PC-3 (cell line): ENCODE data around the gene IL10RB. TPM values are rescaled to one million over a fixed set of nuclear protein-coding genes. Genes with fewer than 3 reads are reported as not detected.
A peak's percentile ranks its signal among the peaks of the same experiment; 100 is the strongest.

Experiments used
- ATAC-seq: fragments of 200-7000 bp; cut with Tn5 transposase; 2 replicates; pipeline ENCODE4 v1.9.1; 2020; ENCODE audit warnings: mild to moderate bottlenecking, moderate library complexity
- BruUV-seq: library from RNA; stranded (reverse); fragments of 400-500 nt; replicated peaks from 2 replicates; lab custom pipeline; 2021; lab: Mats Ljungman, UMichigan
- CTCF ChIA-PET: fragments of 300-600 bp; sonication (Branson Sonifier 250); formaldehyde crosslinking; loops from one replicate; lab custom pipeline; 2022; ENCODE audit warnings: antibody characterized with exemption; lab: Charles Lee
- POLR2A ChIA-PET: fragments of 300-600 bp; sonication (Branson Sonifier 250); formaldehyde crosslinking; loops from one replicate; lab custom pipeline; 2022; ENCODE audit warnings: antibody characterized with exemption; ENCODE audit not compliant: unreplicated experiment; lab: Charles Lee
- DNase-seq: peaks from one replicate; pipeline ENCODE4 v3.0.0-alpha.2; 2015
- H2AFZ ChIP-seq: fragments of 300-600 bp; sonication (generic); 2 replicates; pipeline ENCODE4 v1.6.0; 2016; ENCODE audit warnings: antibody characterized with exemption, low read length
- H3F3A ChIP-seq: fragments of 300-600 bp; sonication (generic); one replicate; pipeline ENCODE4 v1.6.0; 2017; ENCODE audit warnings: antibody characterized with exemption, low read length, control low read depth, mild to moderate bottlenecking; ENCODE audit not compliant: unreplicated experiment
- H3K27ac ChIP-seq: fragments of 300-600 bp; sonication (generic); 2 replicates; pipeline ENCODE4 v1.5.1; 2016; ENCODE audit warnings: mild to moderate bottlenecking, low read length
- H3K27me3 ChIP-seq: fragments of 300-600 bp; sonication (generic); 2 replicates; pipeline ENCODE4 v1.6.1; 2016; ENCODE audit warnings: low read length, mixed read lengths
- H3K36me3 ChIP-seq: fragments of 300-600 bp; sonication (generic); 2 replicates; pipeline ENCODE4 v1.6.1; 2016; ENCODE audit warnings: low read depth, mixed run types, low read length, mixed read lengths
- H3K4me1 ChIP-seq: fragments of 300-600 bp; sonication (generic); 2 replicates; pipeline ENCODE4 v1.5.1; 2016; ENCODE audit warnings: low read length; ENCODE audit not compliant: insufficient read depth
- H3K4me2 ChIP-seq: fragments of 300-600 bp; sonication (generic); 2 replicates; pipeline ENCODE4 v1.6.0; 2016; ENCODE audit warnings: low read length
- H3K4me3 ChIP-seq: fragments of 300-600 bp; sonication (generic); 2 replicates; pipeline ENCODE4 v1.5.1; 2016; ENCODE audit warnings: mild to moderate bottlenecking, low read length, mixed read lengths
- H3K79me2 ChIP-seq: fragments of 300-600 bp; sonication (generic); 2 replicates; pipeline ENCODE4 v1.6.1; 2017; ENCODE audit warnings: low read length, mixed read lengths
- H3K9ac ChIP-seq: fragments of 300-600 bp; sonication (generic); 2 replicates; pipeline ENCODE4 v1.6.0; 2016; ENCODE audit warnings: mild to moderate bottlenecking, low read length
- H3K9me2 ChIP-seq: fragments of 300-600 bp; sonication (generic); replicated peaks from 2 replicates; pipeline ENCODE4 v1.6.1; 2016; ENCODE audit warnings: mixed run types, low read length, mixed read lengths
- H3K9me3 ChIP-seq: fragments of 300-600 bp; sonication (generic); 2 replicates; pipeline ENCODE4 v1.6.1; 2016; ENCODE audit warnings: low read length, mixed read lengths
- H4K20me1 ChIP-seq: fragments of 300-600 bp; sonication (generic); 2 replicates; pipeline ENCODE4 v1.6.1; 2016; ENCODE audit warnings: low read length, mixed read lengths
- CTCF ChIP-seq: fragments of 300-600 bp; sonication (generic); conservative IDR thresholded peaks from 2 replicates; pipeline ENCODE4 v1.5.1; 2017; ENCODE audit warnings: antibody characterized with exemption, low read depth, mild to moderate bottlenecking, low read length
- EZH2 ChIP-seq: fragments of 300-600 bp; sonication (generic); IDR thresholded peaks from one replicate; pipeline ENCODE4 v1.6.1; 2017; ENCODE audit warnings: antibody characterized with exemption, mild to moderate bottlenecking, low read length; ENCODE audit not compliant: unreplicated experiment
- EZH2phosphoT487 ChIP-seq: fragments of 300-600 bp; sonication (generic); IDR thresholded peaks from 2 replicates; pipeline ENCODE4 v1.6.1; 2018; ENCODE audit warnings: mild to moderate bottlenecking, antibody characterized with exemption, low read length, borderline replicate concordance
- intact Hi-C: fragments of 100-400 bp; cut with micrococcal nuclease; formaldehyde crosslinking; loops from 2 replicates; pipeline ENCODE4 v1.9.0; 2023
- total RNA-seq: library from RNA; depleted of rRNA; stranded (reverse); fragments of >200 nt; gene quantifications from 2 replicates; pipeline ENCODE4 v1.2.3, GENCODE V29; 2014

The IL10RB gene
- total RNA-seq, 1 experiment from 2014 or later: 26.8 TPM

- peak overlapping the region; percentile 75; the same call in 1 of the 2 replicates for H3K9ac ChIP-seq
- peak overlapping the region; percentile 93 for H3K4me2 ChIP-seq
- H3K36me3 ChIP-seq: no peaks in the 10 kb centered on the region
- ATAC-seq: peak; percentile 31
- peak; percentile 31 for DNase-seq
- no peaks in the 10 kb centered on the region for H3K27me3 ChIP-seq
- no peaks in the 10 kb centered on the region for H4K20me1 ChIP-seq
- POLR2A ChIA-PET: interaction anchor here (0.6 kb wide), 1 partner anchor 46 kb away, joined by 6 read pairs; no protein-coding TSS in a partner anchor
- H3F3A ChIP-seq: peaks cover 3% of the 10 kb centered on the region
- H3K9me3 ChIP-seq: no peaks in the 10 kb centered on the region
- no peaks in the 10 kb centered on the region; the same call in 1 of the 2 replicates for H3K79me2 ChIP-seq
- peak overlapping the region; percentile 95 for H2AFZ ChIP-seq
- no peak for TF ChIP-seq CTCF
- TF ChIP-seq EZH2phosphoT487: no peak
- no peak for TF ChIP-seq EZH2
- TSS peak; percentile 33 for BruUV-seq
- intact Hi-C loops: loop anchor here (1.0 to 2.0 kb wide), 3 partner anchors 60 to 65 kb away; no protein-coding TSS in a partner anchor
- H3K4me3 ChIP-seq: peak overlapping the region; percentile 88
- H3K4me1 ChIP-seq: peaks cover 14% of the 10 kb centered on the region
- H3K9me2 ChIP-seq: no peaks in the 10 kb centered on the region
- CTCF ChIA-PET: interaction anchor here (0.6 to 1.5 kb wide), 2 partner anchors 33 to 66 kb away, joined by 3 to 7 read pairs; no protein-coding TSS in a partner anchor
- H3K27ac ChIP-seq: no peak overlapping the region
These were observed 510 bp upstream of the IL10RB start for GRCh38 chr21:33265664-33266049.

GRCh38 chr21:33266789-33267135 lies 595 bp downstream of the IL10RB start:
- Histone ChIP-seq H4K20me1 (no peaks in the 10 kb centered on the region), H3K9me2 (no peaks in the 10 kb centered on the region), H3K36me3 (no peaks in the 10 kb centered on the region), H3K9ac (peak overlapping the region; percentile 75), H3K79me2 (no peaks in the 10 kb centered on the region; the same call in 1 of the 2 replicates), H3K27ac (no peak overlapping the region), H3K4me3 (peak overlapping the region; percentile 88), H3K27me3 (no peaks in the 10 kb centered on the region), H3K4me1 (peaks cover 14% of the 10 kb centered on the region), H3K4me2 (peak overlapping the region; percentile 93), H3F3A (peaks cover 3% of the 10 kb centered on the region), H3K9me3 (no peaks in the 10 kb centered on the region), H2AFZ (peak overlapping the region; percentile 95)
- no TSS peak for BruUV-seq
- POLR2A ChIA-PET: interaction anchor here (1.2 kb wide), 1 partner anchor 59 kb away, joined by 4 read pairs; no protein-coding TSS in a partner anchor
- DNase-seq (no peak), ATAC-seq (no peak; the same call in 1 of the 2 replicates)
- TF ChIP-seq EZH2phosphoT487 (no peak), CTCF (no peak), EZH2 (no peak)
- intact Hi-C loops: loop anchor here (1.0 to 2.0 kb wide), 2 partner anchors 59 to 66 kb away; no protein-coding TSS in a partner anchor
- CTCF ChIA-PET: interaction anchor here (0.6 to 1.5 kb wide), 3 partner anchors 67 to 433 kb away, joined by 3 to 7 read pairs (median 3); no protein-coding TSS in a partner anchor

- Histone ChIP-seq H3K9me2 (no peaks in the 10 kb centered on the region), H3K79me2 (no peaks in the 10 kb centered on the region; the same call in 1 of the 2 replicates), H3K27me3 (no peaks in the 10 kb centered on the region), H3K9me3 (no peaks in the 10 kb centered on the region), H3F3A (peaks cover 3% of the 10 kb centered on the region), H3K27ac (no peak overlapping the region), H3K9ac (peak overlapping the region; percentile 75; the same call in 1 of the 2 replicates), H3K4me3 (peak overlapping the region; percentile 88), H3K4me2 (peak overlapping the region; percentile 93), H3K36me3 (no peaks in the 10 kb centered on the region), H4K20me1 (no peaks in the 10 kb centered on the region), H3K4me1 (peaks cover 14% of the 10 kb centered on the region), H2AFZ (peak overlapping the region; percentile 95)
- no TSS peak for BruUV-seq
- TF ChIP-seq CTCF (no peak), EZH2phosphoT487 (no peak)
- POLR2A ChIA-PET: interaction anchor here (1.2 kb wide), 1 partner anchor 58 kb away, joined by 4 read pairs; no protein-coding TSS in a partner anchor
- ATAC-seq (no peak), DNase-seq (no peak)
- intact Hi-C loops: loop anchor here (2.0 kb wide), 1 partner anchor 66 kb away; no protein-coding TSS in a partner anchor
- CTCF ChIA-PET: no interaction called here
These were observed 1.1 kb downstream of the IL10RB start for GRCh38 chr21:33267250-33267649.
